ENCODE measurements around the gene RIN3. TPM values are rescaled to one million over a fixed set of nuclear protein-coding genes. Genes with fewer than 3 reads are reported as not detected.

RIN3 gene
- polyA plus RNA-seq, 3 donors, result 42.8 to 144 (median 54.6) TPM

DNA sequence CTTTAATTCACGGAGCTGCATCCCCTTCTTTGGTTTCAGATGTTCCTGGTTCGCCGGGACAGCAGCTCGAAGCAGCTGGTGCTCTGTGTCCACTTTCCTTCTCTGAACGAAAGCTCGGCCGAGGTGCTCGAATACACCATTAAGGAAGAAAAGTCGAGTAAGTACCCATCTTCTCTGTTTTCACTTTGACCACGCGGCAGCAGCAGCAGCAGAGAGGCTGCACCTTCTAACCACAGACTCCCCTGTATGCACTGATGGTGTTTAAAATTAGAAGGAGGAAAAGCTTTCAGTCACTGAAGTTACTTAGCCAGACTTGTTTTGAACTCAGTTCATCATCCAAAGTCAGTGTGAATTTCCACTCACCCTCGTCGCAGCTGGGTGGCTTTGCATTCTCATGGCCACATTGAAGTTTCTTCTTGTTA is 63.8 kb downstream of the RIN3 start:
- Histone ChIP-seq H2AFZ (ENCODE audit: insufficient read depth, low read depth, low read length, poor library complexity, severe bottlenecking) (no peak overlapping the region), H3K27me3 (ENCODE audit: control insufficient read depth in 2 of 2, insufficient read depth in 2 of 2, low read length in 2 of 2) (no peaks in the 10 kb centered on the region), H3K4me3 (replicated peaks in 1 of 3; ENCODE audit: low read depth in 2 of 3, low read length in 3 of 3) (no peak overlapping the region), H4K20me1 (ENCODE audit: insufficient read depth, low read length) (peaks cover 95% of the 10 kb centered on the region), H3K4me2 (replicated peaks; ENCODE audit: extremely low read depth, low read length, poor library complexity, severe bottlenecking) (no peak overlapping the region), H3K9ac (ENCODE audit: insufficient read depth, low read length, poor library complexity, severe bottlenecking) (no peak overlapping the region), H3K79me2 (ENCODE audit: insufficient read depth, low read length) (no peaks in the 10 kb centered on the region), H3K4me1 (ENCODE audit: control insufficient read depth in 1 of 2, insufficient read depth in 2 of 2, low read length in 2 of 2) (no peaks in the 10 kb centered on the region), H3K27ac (ENCODE audit: low read depth in 1 of 2, low read length in 2 of 2) (no peak overlapping the region), H3K9me3 (replicated peaks in 1 of 2; ENCODE audit: control insufficient read depth in 1 of 2, insufficient read depth in 1 of 2, low read length in 2 of 2) (no peaks in the 10 kb centered on the region), H3K36me3 (replicated peaks in 1 of 2; ENCODE audit: control insufficient read depth in 1 of 2, insufficient read depth in 2 of 2, low read length in 2 of 2) (peaks cover 70 to 98% of the 10 kb centered on the region in 2 donors)
- Mint-ChIP-seq H3K27ac (peak overlapping the region in 2 of 7 donors; percentile 15 to 33), H3K36me3 (peaks cover 88 to 93% of the 10 kb centered on the region in 2 donors), H3K9me3 (peaks cover 0 to 1% (median 0%) of the 10 kb centered on the region in 7 donors), H3K27me3 (ENCODE audit: low read depth in 3 of 3) (peaks cover 2% of the 10 kb centered on the region in 3 donors), H3K4me3 (no peak overlapping the region), H3K4me1 (peaks cover 3% of the 10 kb centered on the region)
- 95% methylated on average over 4 of the region's 13 CpGs for WGBS (ENCODE audit: insufficient coverage)
- DNase-seq, result no peak
- TF ChIP-seq, protein P1, sequence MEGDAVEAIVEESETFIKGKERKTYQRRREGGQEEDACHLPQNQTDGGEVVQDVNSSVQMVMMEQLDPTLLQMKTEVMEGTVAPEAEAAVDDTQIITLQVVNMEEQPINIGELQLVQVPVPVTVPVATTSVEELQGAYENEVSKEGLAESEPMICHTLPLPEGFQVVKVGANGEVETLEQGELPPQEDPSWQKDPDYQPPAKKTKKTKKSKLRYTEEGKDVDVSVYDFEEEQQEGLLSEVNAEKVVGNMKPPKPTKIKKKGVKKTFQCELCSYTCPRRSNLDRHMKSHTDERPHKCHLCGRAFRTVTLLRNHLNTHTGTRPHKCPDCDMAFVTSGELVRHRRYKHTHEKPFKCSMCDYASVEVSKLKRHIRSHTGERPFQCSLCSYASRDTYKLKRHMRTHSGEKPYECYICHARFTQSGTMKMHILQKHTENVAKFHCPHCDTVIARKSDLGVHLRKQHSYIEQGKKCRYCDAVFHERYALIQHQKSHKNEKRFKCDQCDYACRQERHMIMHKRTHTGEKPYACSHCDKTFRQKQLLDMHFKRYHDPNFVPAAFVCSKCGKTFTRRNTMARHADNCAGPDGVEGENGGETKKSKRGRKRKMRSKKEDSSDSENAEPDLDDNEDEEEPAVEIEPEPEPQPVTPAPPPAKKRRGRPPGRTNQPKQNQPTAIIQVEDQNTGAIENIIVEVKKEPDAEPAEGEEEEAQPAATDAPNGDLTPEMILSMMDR (IDR thresholded peaks at IDR 0.05), result no peak
- intact Hi-C loops (cut with micrococcal nuclease), result no loop called here

DNA sequence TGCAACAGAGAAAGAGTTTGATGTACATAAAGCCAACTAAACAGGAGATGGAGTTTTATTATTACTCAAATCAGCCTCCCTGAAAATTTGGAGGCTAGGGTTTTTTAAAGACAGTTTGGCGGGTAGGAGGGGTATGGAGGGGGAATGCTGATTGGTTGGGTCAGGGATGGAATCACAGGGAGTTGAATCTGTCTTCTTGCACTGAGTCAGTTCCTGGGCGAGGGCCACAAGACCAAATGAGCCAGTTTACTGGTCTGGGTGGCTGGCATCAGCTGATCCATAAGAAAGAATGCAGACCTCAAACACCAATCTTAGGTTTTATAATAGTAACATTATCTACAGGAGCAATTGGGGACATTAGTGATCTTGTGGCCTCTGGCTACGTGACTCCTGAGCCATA is 64.9 kb downstream of the RIN3 start:
- TF ChIP-seq, protein P1 (IDR thresholded peaks at IDR 0.05), result no peak
- Mint-ChIP-seq H3K36me3 (peaks cover 88 to 92% of the 10 kb centered on the region in 2 donors), H3K4me1 (peaks cover 12% of the 10 kb centered on the region), H3K4me3 (no peak overlapping the region), H3K9me3 (peaks cover 0 to 2% (median 1%) of the 10 kb centered on the region in 7 donors), H3K27ac (peak overlapping the region in 3 of 7 donors; percentile 31 to 81 (median 62)), H3K27me3 (ENCODE audit: low read depth in 3 of 3) (peaks cover 0 to 4% (median 2%) of the 10 kb centered on the region in 3 donors)
- H3K9ac ChIP-seq (ENCODE audit: insufficient read depth, low read length, poor library complexity, severe bottlenecking), result no peak overlapping the region
- intact Hi-C loops (cut with micrococcal nuclease), result no loop called here
- H3K27ac ChIP-seq (ENCODE audit: low read depth in 1 of 2, low read length in 2 of 2), result no peak overlapping the region
- no peaks in the 10 kb centered on the region for H3K27me3 ChIP-seq (ENCODE audit: control insufficient read depth in 2 of 2, insufficient read depth in 2 of 2, low read length in 2 of 2)
- H3K4me2 ChIP-seq (replicated peaks; ENCODE audit: extremely low read depth, low read length, poor library complexity, severe bottlenecking), result no peak overlapping the region
- peaks cover 72 to 97% of the 10 kb centered on the region in 2 donors for H3K36me3 ChIP-seq (replicated peaks in 1 of 2; ENCODE audit: control insufficient read depth in 1 of 2, insufficient read depth in 2 of 2, low read length in 2 of 2)
- peaks cover 95% of the 10 kb centered on the region for H4K20me1 ChIP-seq (ENCODE audit: insufficient read depth, low read length)
- H3K4me3 ChIP-seq (replicated peaks in 1 of 3; ENCODE audit: low read depth in 2 of 3, low read length in 3 of 3), result no peak overlapping the region
- no peaks in the 10 kb centered on the region for H3K9me3 ChIP-seq (replicated peaks in 1 of 2; ENCODE audit: control insufficient read depth in 1 of 2, insufficient read depth in 1 of 2, low read length in 2 of 2)
- WGBS (ENCODE audit: insufficient coverage), result no CpG with 5 or more reads among the region's 3 CpGs
- no peak for DNase-seq
- no peaks in the 10 kb centered on the region for H3K79me2 ChIP-seq (ENCODE audit: insufficient read depth, low read length)
- H2AFZ ChIP-seq (ENCODE audit: insufficient read depth, low read depth, low read length, poor library complexity, severe bottlenecking), result no peak overlapping the region
- H3K4me1 ChIP-seq (ENCODE audit: control insufficient read depth in 1 of 2, insufficient read depth in 2 of 2, low read length in 2 of 2), result no peaks in the 10 kb centered on the region
